ENCODE data around the gene ST7L.

The ST7L gene

GRCh38 chr1:112614460-112615065 is 4.4 kb downstream of the ST7L start:
- no peak for FAIRE-seq

- FAIRE-seq = no peak
Measured at GRCh38 chr1:112605633-112606327, 13.2 kb downstream of the ST7L start.

- no peak for FAIRE-seq
Measured at GRCh38 chr1:112603541-112603940, 15.4 kb downstream of the ST7L start.

- no peak for FAIRE-seq
Measured at GRCh38 chr1:112603012-112603411, 15.9 kb downstream of the ST7L start.

GRCh38 chr1:112599477-112599876 is 19.5 kb downstream of the ST7L start:
- no peak for FAIRE-seq

- FAIRE-seq = no peak
Measured at GRCh38 chr1:112594208-112594876, 24.6 kb downstream of the ST7L start.

- FAIRE-seq = no peak
Measured at GRCh38 chr1:112589766-112590165, 29.2 kb downstream of the ST7L start.

GRCh38 chr1:112583366-112583765 is 35.6 kb downstream of the ST7L start:
- FAIRE-seq = no peak

- FAIRE-seq = peak; percentile 24
Measured at GRCh38 chr1:112581586-112582192, 37.3 kb downstream of the ST7L start.

- no peak for FAIRE-seq
Measured at GRCh38 chr1:112579801-112580510, 39.0 kb downstream of the ST7L start.

- no peak for FAIRE-seq
Measured at GRCh38 chr1:112576240-112576639, 42.7 kb downstream of the ST7L start.

GRCh38 chr1:112575154-112575804 is 43.7 kb downstream of the ST7L start:
- FAIRE-seq = no peak

- no peak for FAIRE-seq
Measured at GRCh38 chr1:112565800-112566199, 53.1 kb downstream of the ST7L start.

GRCh38 chr1:112564081-112564480 is 54.9 kb downstream of the ST7L start:
- no peak for FAIRE-seq

- no peak for FAIRE-seq
Measured at GRCh38 chr1:112563341-112563740, 55.6 kb downstream of the ST7L start.

GRCh38 chr1:112558634-112559033 is 60.3 kb downstream of the ST7L start:
- FAIRE-seq = no peak

- no peak for FAIRE-seq
Measured at GRCh38 chr1:112557385-112557784, 61.6 kb downstream of the ST7L start.

- no peak for FAIRE-seq
Measured at GRCh38 chr1:112554411-112554810, 64.5 kb downstream of the ST7L start.

- FAIRE-seq = peak; percentile 60
Measured at GRCh38 chr1:112549590-112549989, 69.4 kb downstream of the ST7L start.

GRCh38 chr1:112548547-112548946 is 70.4 kb downstream of the ST7L start:
- FAIRE-seq = peak; percentile 92

- no peak for FAIRE-seq
Measured at GRCh38 chr1:112546076-112546475, 72.9 kb downstream of the ST7L start.

GRCh38 chr1:112544751-112545150 is 74.2 kb downstream of the ST7L start:
- no peak for FAIRE-seq
